ENCODE results near the gene C12orf56. TPM values are rescaled to one million over a fixed set of nuclear protein-coding genes. Genes with fewer than 3 reads are reported as not detected.

The C12orf56 gene
- total and polyA plus RNA-seq, 8 donors = 1.5 to 1.7 (median 1.5) TPM; not detected in 5

- intact Hi-C loops (cut with DNase I; ENCODE audit: low total_unique reads) = no loop called here
- 0 to 89% (median 46%) methylated on average over 2 of the region's 2 CpGs for WGBS, 5 donors
- H3K36me3 ChIP-seq = no peaks in the 10 kb centered on the region
- H3K27me3 ChIP-seq = no peaks in the 10 kb centered on the region
- H3K27ac ChIP-seq = no peak overlapping the region
- no peaks in the 10 kb centered on the region for H3K9me3 ChIP-seq
- no peak overlapping the region for H3K4me3 ChIP-seq
- no peak for DNase-seq
- TF ChIP-seq POLR2A (IDR thresholded peaks at IDR 0.05) (no peak), POLR2AphosphoS5 (IDR thresholded peaks at IDR 0.05) (no peak), CTCF (IDR thresholded peaks at IDR 0.05) (no peak), EP300 (IDR thresholded peaks at IDR 0.05) (no peak)
- H3K4me1 ChIP-seq = no peaks in the 10 kb centered on the region
These were observed 122.1 kb downstream of the C12orf56 start for GRCh38 chr12:64268409-64268808.

- 82 to 89% (median 87%) methylated on average over 2 of the region's 2 CpGs for WGBS, 5 donors
- intact Hi-C loops (cut with DNase I; ENCODE audit: low total_unique reads) = no loop called here
These were observed 124.7 kb downstream of the C12orf56 start for GRCh38 chr12:64265839-64266238.

GRCh38 chr12:64261813-64262212, 128.7 kb downstream of the C12orf56 start:
- Histone ChIP-seq H3K9me3 (no peaks in the 10 kb centered on the region), H3K4me1 (no peaks in the 10 kb centered on the region), H3K4me3 (no peak overlapping the region), H3K27ac (no peak overlapping the region), H3K27me3 (no peaks in the 10 kb centered on the region), H3K36me3 (no peaks in the 10 kb centered on the region)
- intact Hi-C loops (cut with DNase I; ENCODE audit: low total_unique reads) = no loop called here
- TF ChIP-seq POLR2AphosphoS5 (IDR thresholded peaks at IDR 0.05) = no peak
- no peak for TF ChIP-seq CTCF (IDR thresholded peaks at IDR 0.05)
- TF ChIP-seq EP300 (IDR thresholded peaks at IDR 0.05) = no peak
- 87 to 93% (median 89%) methylated on average over 5 of the region's 5 CpGs for WGBS, 5 donors
- no peak for DNase-seq

More at GRCh38 chr12:64265839-64266238, 124.7 kb downstream of the C12orf56 start:
- no peak for DNase-seq
- Histone ChIP-seq H3K4me1 (no peaks in the 10 kb centered on the region), H3K27ac (no peak overlapping the region), H3K27me3 (no peaks in the 10 kb centered on the region), H3K9me3 (no peaks in the 10 kb centered on the region), H3K36me3 (no peaks in the 10 kb centered on the region), H3K4me3 (no peak overlapping the region)
- TF ChIP-seq CTCF (IDR thresholded peaks at IDR 0.05) = no peak
- TF ChIP-seq POLR2A (IDR thresholded peaks at IDR 0.05) = no peak
- TF ChIP-seq EP300 (IDR thresholded peaks at IDR 0.05) = no peak
- TF ChIP-seq POLR2AphosphoS5 (IDR thresholded peaks at IDR 0.05) = no peak

- Histone ChIP-seq H3K36me3 (no peaks in the 10 kb centered on the region), H3K9me3 (no peaks in the 10 kb centered on the region), H3K27me3 (no peaks in the 10 kb centered on the region), H3K27ac (no peak overlapping the region), H3K4me3 (no peak overlapping the region), H3K4me1 (no peaks in the 10 kb centered on the region)
- TF ChIP-seq EP300 (IDR thresholded peaks at IDR 0.05) (no peak), POLR2AphosphoS5 (IDR thresholded peaks at IDR 0.05) (no peak), CTCF (IDR thresholded peaks at IDR 0.05) (no peak), POLR2A (IDR thresholded peaks at IDR 0.05) (no peak)
- 41 to 52% (median 51%) methylated on average over 3 of the region's 3 CpGs for WGBS, 5 donors
- no peak for DNase-seq
- intact Hi-C loops (cut with DNase I; ENCODE audit: low total_unique reads) = loop anchor here (5.0 to 10.0 kb wide), 2 partner anchors 74 to 416 kb away; partner anchors contain the start of gene SRGAP1
These were observed 132.0 kb downstream of the C12orf56 start for GRCh38 chr12:64258576-64258975.

All from stomach (tissue), 9 donors.